ENCODE results near the gene AKNA.
A peak's percentile ranks its signal among the peaks of the same experiment; 100 is the strongest.
"Not testable (repeated sequence)": the region's sequence is repeated elsewhere in the genome, so short reads cannot be mapped to it uniquely, and the experiment has no call there.

AKNA gene

GRCh38 chr9:114336157-114336556, 51.6 kb downstream of the AKNA start:
- DNase-seq (ENCODE audit: low spot score), result no peak

DNA sequence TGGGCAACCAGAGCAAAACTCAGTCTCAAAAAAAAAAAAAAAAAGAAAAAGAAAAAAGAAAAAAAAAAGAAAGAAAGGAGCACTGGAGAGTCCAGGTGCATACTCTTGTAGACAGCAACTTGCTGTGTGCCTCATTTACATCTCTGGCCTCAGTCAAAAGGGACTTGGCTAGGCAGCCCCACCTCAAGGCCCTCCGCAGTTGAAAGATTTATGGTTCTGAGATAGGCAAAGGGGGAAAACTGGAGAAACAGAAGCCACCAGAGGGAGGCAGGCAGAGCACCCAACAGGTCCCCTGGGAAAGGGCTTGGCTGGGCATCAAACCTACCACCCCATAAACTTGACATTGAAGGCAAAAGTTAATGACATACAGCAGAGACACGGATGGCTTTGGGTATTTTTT, 52.0 kb downstream of the AKNA start:
- DNase-seq (ENCODE audit: low spot score), result no peak

- DNase-seq (ENCODE audit: low spot score), result no peak
Observed at GRCh38 chr9:114334490-114334889, 53.3 kb downstream of the AKNA start.

GRCh38 chr9:114333718-114334117, 54.1 kb downstream of the AKNA start:
- DNase-seq (ENCODE audit: low spot score), result not testable (repeated sequence)

GRCh38 chr9:114332474-114333040, 55.2 kb downstream of the AKNA start:
- DNase-seq (ENCODE audit: low spot score), result not testable (repeated sequence)

DNA sequence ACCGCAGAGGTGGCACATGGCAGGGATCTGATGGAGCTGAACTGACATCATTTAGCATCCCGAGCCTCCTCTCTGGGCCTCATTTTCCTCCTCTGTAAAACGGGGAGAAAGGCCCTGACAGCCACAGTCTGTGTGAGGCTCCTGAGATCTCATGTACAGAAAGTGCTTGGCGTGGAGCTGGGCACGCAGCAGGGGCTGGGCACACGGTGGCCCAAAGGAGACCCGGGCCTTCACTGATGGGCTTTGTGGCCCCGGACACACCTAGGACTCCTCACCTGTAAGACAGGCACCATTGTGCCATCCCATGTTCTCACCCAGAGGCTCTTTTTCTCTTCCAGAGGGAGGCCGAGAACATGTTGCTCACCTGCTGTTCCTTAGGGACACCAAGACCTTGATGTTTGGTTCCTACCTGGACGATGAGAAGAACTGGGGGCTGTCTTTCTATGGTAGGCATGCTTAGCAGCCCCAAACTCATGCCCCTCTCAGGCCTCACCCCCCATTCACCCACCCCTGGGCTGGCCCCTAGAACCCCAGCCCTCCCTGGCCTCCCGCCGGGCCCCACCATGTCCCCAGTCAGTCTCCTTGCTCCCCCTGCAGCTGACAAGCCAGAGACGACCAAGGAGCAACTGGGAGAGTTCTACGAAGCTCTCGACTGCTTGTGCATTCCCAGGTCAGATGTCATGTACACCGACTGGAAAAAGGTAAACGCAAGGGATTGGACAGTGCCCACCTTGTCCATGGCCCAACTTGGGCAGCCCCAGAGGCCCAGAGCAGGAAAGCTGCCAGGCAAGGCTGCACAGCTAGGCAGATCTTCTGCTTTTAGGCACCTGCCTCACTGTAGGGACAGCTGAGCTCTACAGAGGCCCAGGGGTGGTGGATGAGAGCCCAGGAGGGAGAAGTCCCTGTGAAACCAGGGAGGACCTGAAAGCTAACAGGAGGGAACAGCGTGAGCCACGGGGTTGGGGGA, 56.3 kb downstream of the AKNA start:
- DNase-seq (ENCODE audit: low spot score), result not testable (repeated sequence)

DNA sequence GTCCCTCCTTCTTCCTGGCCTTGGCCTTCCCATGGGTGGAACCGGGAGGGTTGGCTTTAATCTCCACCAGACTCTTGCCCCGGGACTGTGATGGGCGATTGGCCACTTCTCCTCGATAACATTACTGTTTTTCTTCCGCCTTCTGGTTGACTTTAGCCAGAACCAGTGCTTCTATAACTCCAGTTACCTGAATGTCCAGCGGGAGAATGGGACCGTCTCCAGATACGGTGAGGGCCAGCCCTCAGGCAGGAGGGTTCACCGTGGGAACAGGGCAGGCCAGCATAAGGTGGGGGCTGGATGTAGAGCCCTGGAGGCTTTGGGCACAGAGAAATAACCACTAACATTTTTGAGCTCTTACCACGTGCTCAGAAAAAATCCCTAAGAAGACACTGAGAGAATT, 57.1 kb downstream of the AKNA start:
- no peak for DNase-seq (ENCODE audit: low spot score)

GRCh38 chr9:114329625-114330022, 58.2 kb downstream of the AKNA start, which contains the start of gene ORM2:
Gene ORM2 (plus strand): TSS chr9:114329869. CDS start chr9:114329905, 36 bp downstream.
- DNase-seq (ENCODE audit: low spot score), result not testable (repeated sequence)

DNA sequence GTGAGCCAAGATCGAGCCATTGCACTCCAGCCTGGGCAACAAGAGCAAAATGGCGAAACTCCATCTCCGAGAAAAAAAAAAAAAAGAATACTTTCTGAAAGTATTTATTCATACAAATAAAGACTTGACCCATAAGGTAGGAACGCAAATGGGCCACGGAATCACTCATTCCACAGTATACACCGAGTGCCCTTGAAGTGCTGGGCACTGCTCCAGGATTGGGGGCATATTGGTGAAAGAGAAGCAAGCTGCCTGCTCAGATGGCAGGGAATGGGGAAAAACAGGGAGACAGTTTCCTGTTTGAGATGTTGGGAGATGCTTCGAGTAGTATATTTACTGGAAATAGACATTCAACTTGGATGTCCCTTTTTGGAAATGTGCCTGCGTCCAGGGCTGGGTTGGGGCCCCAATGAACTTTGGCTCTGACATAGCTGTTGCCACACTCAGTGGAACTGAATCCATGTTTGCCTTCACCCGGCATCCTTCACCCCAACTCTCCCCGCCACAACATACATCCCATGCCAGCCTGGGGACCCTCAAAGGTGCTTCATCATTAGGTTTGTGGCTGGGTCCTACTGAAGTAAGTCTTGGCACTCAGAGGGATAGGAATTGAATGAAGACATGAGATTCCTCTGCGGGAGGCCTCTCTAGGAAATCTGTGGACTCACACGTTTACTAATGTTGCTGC, 58.7 kb downstream of the AKNA start:
- DNase-seq (ENCODE audit: low spot score), result peak; percentile 48

- DNase-seq (ENCODE audit: low spot score), result peak; percentile 66
Observed at GRCh38 chr9:114328357-114328820, 59.4 kb downstream of the AKNA start.

DNA sequence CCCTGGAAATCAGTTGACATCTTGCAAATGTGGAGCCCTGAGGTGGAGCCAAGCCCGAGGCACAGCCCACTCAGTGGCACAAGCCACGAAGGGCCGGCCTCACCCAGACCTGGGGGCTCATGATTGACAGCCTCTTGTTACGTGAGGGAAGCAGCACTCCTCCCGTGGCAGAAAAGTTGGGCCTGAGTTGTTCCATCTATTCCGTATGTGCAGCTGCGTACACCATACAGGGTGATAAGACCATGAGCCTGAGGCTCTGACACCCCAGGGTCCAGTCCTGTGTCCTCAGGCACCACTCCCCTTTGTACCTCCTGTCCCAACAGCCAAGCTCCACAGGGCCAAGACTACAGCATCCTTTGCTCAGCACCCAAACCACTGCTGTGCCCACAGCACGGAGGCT, 60.0 kb downstream of the AKNA start:
- DNase-seq (ENCODE audit: low spot score), result peak; percentile 68

DNA sequence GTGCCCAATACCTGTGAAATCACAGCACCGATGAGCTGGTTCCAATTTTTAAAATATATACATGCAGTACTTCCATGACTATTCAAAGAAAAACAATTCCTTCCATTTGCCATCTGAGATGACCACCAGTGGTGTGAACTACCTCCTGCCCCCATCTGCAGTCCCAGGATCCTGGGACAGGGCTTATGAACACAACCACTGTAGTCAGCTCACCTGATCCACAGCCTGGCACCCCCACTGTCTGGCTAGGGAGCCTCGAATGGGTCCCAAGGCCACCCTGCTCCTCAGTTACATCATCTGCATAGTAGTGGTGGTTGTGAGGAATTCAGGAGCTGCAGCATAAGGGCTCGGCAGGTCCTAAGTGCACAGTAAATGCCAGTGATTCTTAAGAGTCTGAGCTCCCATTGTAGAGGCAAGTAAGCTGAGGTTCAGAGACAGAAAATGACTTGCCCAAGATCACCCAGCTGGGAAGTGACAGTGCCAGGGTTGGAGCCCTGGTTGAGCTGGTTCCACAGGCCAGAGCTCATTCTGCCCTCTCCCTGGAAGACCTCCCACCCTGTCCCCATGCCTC, 62.0 kb downstream of the AKNA start:
- peak; percentile 54 for DNase-seq (ENCODE audit: low spot score)

DNA sequence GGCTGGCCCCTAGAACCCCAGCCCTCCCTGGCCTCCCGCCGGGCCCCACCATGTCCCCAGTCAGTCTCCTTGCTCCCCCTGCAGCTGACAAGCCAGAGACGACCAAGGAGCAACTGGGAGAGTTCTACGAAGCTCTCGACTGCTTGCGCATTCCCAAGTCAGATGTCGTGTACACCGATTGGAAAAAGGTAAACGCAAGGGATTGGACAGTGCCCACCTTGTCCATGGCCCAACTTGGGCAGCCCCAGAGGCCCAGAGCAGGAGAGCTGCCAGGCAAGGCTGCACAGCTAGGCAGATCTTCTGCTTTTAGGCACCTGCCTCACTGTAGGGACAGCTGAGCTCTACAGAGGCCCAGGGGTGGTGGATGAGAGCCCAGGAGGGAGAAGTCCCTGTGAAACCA, 62.8 kb downstream of the AKNA start:
- DNase-seq (ENCODE audit: low spot score), result peak; percentile 54

DNA sequence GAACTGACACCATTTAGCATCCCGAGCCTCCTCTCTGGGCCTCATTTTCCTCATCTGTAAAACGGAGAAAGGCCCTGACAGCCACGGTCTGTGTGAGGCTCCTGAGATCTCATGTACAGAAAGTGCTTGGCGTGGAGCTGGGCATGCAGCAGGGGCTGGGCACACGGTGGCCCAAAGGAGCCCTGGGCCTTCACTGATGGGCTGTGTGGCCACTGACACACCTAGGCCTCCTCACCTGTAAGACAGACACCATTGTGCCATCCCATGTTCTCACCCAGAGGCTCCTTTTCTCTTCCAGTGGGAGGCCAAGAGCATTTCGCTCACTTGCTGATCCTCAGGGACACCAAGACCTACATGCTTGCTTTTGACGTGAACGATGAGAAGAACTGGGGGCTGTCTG, 63.3 kb downstream of the AKNA start:
- peak; percentile 62 for DNase-seq (ENCODE audit: low spot score)

- DNase-seq (ENCODE audit: low spot score), result peak; percentile 59
Observed at GRCh38 chr9:114323849-114324248, 63.9 kb downstream of the AKNA start.

DNA sequence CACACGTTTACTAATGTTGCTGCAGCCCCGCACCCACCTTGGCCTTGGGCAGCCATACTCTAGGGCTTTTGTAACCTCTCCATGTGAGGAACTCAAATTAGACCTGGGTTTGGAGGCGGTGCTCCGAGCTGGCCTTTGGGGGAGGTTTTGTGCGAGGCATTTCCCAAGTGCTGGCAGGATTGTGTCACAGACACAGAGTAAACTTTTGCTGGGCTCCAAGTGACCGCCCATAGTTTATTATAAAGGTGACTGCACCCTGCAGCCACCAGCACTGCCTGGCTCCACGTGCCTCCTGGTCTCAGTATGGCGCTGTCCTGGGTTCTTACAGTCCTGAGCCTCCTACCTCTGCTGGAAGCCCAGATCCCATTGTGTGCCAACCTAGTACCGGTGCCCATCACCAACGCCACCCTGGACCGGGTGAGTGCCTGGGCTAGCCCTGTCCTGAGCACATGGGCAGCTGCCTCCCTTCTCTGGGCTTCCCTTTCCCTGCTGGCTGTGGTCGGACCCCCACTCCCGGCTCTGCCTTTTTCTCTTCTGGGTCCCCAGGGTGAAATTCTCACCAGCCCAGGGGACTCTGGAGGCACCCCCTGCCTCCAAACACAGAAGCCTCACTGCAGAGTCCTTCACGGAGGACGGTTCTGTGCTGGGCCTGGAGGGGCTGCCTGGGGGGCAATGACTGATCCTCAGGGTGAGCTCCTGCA, 64.8 kb downstream of the AKNA start, which contains the start of gene ORM1:
Gene ORM1 (plus strand): TSS at position 268 of the 701 bp plus-strand sequence. CDS start 36 bp downstream, at position 304.
- DNase-seq (ENCODE audit: low spot score), result peak; percentile 44

GRCh38 chr9:114322160-114322818, 65.5 kb downstream of the AKNA start:
- not testable (repeated sequence) for DNase-seq (ENCODE audit: low spot score)

DNA sequence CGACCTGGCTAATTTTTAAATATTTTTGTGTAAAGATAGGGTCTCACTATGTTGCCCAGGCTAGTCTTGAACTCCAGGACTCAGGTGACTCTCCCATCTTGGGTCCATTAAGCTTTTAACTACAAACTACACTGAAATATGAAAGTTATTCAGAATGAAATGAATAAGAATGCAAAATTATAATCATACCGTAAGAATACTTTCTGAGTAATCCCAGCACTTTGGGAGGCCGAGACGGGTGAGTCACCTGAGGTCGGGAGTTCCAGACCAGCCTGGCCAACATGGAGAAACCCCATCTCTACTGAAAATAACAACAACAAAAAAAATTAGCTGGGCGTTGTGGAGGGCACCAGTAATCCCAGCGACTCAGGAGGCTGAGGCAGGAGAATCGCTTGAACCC, 66.0 kb downstream of the AKNA start:
- no peak for DNase-seq (ENCODE audit: low spot score)

DNA sequence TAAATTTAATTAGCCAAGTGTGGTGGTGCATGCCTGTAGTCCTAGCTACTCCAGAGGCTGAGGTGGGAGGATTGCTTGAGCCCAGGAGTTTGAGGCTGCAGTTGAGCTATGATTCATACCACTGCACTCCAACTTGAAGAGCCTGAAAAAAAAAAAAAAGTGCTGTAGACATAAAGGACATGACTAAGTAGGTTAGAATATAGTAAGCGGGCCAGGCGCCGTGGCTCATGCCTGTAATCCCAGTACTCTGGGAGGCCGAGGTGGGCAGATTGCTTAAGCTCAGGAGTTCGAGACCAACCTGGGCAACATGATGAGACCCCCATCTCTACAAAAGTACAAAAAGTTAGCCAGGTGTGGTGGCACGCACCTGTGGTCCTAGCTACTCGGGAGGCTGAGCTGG, 67.1 kb downstream of the AKNA start:
- not testable (repeated sequence) for DNase-seq (ENCODE audit: low spot score)

DNA sequence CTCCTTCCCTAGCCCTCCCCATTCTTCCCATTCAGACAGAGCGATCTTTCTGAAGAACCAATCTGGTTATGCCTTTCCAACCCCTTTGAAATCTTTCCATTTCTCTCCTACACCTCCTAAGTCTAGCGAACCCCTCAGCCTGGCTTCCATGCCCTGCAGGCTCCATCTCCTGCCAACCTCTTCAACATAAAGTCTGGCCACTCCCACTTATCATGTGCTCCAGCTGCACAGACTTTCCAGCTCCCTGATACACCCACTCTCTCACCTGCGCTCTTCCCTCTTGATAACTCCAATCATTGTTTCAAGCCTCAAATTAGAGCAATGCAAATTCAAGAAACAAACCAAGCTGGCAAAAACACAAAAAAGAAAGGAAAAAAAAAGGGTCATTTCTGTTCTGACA, 68.6 kb downstream of the AKNA start:
- no peak for DNase-seq (ENCODE audit: low spot score)

GRCh38 chr9:114318416-114318815, 69.4 kb downstream of the AKNA start:
- peak; percentile 20 for DNase-seq (ENCODE audit: low spot score)
